UCSD-AML1 (cell line): Measurements from ENCODE around the gene UBE2O.

Experiments
- DNase-seq: peaks from one replicate; lab custom pipeline; 2025; ENCODE audit not compliant: unreplicated experiment; lab: John Stamatoyannopoulos, UW

The UBE2O gene

DNA sequence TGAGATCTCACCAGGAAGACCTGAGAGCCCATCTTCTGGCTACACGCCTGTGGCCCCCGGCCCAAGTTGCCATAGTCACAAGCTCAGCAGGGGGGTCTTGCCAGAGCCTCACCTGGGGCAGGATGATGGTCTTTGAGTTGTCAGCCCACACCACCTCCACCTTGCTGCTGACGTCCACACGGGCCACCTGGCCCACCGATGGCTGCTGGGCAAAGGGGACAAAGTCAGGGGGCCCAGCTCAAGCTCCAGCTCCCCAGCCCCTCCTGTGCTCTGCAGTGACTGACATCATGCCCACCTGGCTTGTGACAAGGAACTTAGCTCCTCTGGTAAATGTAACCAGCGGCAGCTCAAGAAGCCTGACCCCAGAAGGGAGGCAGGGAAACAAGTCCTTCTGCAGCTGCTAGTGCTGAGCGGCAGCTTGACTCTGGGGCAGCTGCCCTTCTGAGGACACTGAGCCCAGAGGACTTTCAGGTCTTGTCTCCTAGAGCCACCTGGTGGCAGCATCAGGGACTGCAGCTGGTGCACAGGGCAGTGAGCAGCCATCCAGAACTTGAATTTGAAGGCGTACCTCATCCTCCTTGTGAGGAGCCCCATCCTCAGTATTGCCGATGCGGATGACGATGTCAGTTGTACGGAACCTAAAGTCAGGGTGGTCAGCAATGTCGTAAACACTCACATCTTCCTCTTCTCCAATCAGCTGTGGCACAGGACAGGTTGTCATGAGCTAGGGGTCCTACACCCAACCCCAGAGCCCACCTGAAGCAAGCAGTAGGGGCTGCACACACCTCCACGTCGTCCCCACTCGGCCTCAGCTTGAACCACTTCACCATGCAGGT is 55.0 kb downstream of the UBE2O start:
- peak; percentile 78 for DNase-seq

DNA sequence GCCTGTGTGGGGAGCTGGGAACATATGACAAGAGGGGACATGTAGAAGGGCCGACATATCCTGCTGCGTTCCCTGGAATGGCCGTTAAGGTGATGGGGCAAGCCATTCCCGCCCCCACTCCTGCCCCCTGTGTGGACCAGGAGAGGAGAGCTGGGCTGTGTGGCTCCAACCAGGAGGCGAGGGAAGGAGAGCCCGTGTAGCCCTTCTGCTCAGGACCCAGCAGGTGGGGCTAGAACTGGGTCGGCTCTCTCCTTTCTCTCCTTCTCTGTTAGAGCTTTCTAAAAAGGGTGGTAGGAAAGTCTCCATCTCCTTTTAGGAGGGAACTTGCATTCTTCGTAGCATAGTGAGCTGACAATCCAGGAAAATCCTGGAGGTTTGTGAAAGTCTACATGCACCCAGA is 55.8 kb downstream of the UBE2O start:
- no peak for DNase-seq

DNA sequence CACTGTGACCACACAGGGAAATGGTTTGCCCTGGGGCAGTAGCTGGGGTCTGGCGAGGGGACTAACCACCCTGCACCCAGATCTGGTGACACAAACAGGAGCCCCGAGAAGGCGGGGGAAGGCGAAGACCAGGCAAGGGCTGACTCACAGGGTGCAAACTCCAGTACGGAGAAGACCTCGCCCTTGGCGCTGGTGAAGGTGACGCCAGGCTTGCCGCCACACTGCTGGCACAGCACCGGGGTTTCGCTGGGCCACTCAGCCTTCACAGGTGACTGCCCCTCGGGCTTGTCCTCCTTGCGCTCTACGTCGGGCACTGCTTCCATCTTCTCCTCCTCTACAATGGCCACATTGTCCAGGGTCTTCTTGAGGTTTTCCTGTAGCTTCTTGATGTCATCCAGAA is 57.0 kb downstream of the UBE2O start:
- DNase-seq = no peak

GRCh38 chr17:76394166-76394565 is 58.8 kb downstream of the UBE2O start:
- no peak for DNase-seq

DNA sequence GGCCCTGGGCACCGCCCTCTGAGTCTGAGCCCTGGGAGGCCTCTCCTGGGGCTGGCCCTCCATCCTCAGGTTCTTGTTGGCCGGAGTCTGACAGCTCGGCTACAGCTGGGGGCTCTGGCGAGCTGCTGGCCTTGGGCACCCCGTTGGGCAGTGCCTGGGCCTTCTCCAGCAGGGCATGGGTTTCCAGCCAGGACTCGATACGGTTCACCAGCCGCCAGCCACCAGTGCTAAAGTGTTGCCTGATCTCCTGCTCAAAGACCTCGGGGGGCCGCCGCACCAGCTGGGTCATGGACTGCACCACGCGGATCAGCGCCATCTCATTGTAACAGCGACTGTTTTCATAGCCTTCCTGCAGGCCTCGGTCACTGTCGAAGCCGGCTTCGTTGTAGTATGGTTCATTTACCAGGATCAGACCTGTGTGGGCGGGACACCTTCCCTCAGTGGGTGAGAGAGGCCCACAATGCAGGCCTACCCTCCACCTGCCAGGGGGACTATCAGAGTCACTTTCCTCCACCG is 61.7 kb downstream of the UBE2O start:
- DNase-seq = no peak

DNA sequence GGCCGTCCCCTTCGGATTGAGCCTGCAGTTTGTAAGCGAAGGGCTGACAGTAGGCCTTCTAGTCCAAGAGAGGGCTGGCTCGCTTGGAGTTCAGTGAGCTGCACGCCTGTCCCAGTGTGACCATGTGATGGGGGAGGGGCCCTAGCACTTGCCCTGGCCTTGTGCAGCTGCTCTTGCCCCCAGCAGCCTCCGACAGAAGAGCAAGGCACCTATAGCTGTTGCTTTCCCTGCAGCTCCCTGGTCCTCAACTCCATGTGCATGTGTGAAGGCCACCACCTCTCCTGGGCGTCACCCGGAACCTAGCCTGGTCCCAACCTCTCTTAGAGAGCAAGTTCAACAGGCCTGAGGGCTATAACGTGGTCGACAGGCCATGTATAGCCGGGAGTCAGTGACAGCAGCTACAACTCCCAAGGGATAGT is 62.9 kb downstream of the UBE2O start:
- no peak for DNase-seq

- no peak for DNase-seq
Measured at GRCh38 chr17:76388966-76389888, 63.7 kb downstream of the UBE2O start.

DNA sequence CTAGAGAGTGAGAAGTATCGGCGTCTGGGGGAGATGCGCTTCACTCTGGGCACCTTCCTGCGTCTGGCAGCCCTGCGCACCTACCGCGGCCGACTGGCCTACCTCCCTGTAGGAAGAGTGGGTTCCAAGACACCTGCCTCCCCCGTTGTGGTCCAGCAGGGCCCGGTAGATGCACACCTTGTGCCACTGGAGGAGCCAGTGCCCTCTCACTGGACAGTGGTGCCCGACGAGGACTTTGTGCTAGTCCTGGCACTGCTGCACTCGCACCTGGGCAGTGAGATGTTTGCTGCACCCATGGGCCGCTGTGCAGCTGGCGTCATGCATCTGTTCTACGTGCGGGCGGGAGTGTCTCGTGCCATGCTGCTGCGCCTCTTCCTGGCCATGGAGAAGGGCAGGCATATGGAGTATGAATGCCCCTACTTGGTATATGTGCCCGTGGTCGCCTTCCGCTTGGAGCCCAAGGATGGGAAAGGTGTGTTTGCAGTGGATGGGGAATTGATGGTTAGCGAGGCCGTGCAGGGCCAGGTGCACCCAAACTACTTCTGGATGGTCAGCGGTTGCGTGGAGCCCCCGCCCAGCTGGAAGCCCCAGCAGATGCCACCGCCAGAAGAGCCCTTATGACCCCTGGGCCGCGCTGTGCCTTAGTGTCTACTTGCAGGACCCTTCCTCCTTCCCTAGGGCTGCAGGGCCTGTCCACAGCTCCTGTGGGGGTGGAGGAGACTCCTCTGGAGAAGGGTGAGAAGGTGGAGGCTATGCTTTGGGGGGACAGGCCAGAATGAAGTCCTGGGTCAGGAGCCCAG is 65.8 kb downstream of the UBE2O start:
- no peak for DNase-seq

- DNase-seq = peak; percentile 82
Measured at GRCh38 chr17:76385892-76386786, 66.8 kb downstream of the UBE2O start.

- DNase-seq = no peak
Measured at GRCh38 chr17:76384987-76385891, 67.7 kb downstream of the UBE2O start.

DNA sequence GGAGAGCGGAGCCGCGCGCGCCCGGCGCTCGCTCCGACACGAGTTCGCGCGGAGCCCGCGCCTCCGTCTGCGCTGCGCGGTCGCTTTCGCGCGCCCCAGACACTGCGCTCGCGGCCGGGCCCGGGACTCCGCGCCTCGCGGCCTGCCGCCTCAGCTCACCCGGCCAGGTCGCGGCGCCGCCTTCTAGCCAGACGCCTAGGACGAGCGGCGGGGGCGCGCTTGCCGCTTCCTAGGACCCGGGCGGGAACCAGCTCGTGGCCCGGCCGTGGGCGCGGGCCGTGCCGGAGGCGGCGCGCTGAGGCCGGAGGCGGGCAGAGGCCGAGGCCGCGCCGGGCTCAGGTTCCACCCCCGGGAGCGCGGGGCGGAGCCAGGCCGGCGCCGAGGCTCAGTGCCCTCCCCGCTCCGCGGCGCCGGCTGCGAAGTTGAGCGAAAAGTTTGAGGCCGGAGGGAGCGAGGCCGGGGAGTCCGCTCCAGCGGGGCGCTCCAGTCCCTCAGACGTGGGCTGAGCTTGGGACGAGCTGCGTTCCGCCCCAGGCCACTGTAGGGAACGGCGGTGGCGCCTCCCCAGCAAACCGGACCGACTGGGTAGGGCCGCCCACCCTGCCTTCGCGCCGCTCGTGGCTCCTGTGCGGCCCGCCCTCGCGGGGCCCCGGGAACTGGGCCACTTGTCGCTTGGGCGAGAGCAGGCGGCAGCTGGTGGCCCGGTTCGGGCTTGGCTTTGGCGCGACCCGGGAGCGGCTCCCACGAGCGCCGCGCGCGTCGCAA is 68.5 kb downstream of the UBE2O start, which contains the start of gene SPHK1:
Gene SPHK1 (plus strand): TSS at position 388 of the 765 bp plus-strand sequence. CDS start 1,036 bp downstream, outside the sequence.
- peak; percentile 79 for DNase-seq

- DNase-seq = peak; percentile 64
Measured at GRCh38 chr17:76383546-76384221, 69.3 kb downstream of the UBE2O start.

GRCh38 chr17:76382803-76383545 is 70.0 kb downstream of the UBE2O start:
- peak; percentile 64 for DNase-seq

- DNase-seq = no peak
Measured at GRCh38 chr17:76382351-76382802, 70.6 kb downstream of the UBE2O start.

DNA sequence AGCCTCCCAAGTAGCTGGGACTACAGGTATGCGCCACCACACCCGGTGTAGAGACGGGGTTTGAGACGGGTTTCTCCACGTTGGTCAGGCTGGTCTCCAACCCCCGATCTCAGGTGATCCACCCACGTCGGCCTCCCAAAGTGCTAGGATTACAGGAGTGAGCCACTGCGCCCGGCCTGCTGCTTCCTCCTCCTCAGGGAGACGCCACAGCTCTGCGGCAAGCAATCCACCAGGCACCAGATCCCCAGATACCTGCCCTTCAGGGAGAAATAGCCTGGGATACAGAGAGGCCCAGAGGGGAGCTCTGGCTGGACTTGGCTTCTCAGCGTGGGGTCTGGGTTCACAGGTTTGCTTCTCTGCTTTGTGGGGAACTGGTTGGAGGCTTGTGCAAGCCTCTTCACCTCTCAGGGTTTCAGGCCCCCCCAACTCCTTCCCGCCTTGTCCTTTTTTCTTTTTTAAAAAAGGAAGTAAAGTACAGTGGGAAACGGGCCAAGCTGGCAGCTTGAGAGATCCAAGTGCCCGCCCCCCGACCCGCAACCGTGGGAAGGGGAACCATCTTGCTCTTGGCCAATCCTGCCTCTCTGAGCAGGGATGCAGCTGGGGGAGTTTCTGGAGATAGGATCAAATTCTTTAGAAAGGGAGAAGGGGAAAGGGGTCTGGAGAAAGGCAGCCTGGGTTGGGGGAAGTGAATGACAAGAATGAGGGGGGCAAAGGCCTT is 71.2 kb downstream of the UBE2O start:
- no peak for DNase-seq
